ENCODE data around the gene TRIM56. TPM values are rescaled to one million over a fixed set of nuclear protein-coding genes. Genes with fewer than 3 reads are reported as not detected.
"Not testable (repeated sequence)": the region's sequence is repeated elsewhere in the genome, so short reads cannot be mapped to it uniquely, and the experiment has no call there.

Gene TRIM56
- total RNA-seq, 1 donor from 2014 or later: 6.3 TPM

DNA sequence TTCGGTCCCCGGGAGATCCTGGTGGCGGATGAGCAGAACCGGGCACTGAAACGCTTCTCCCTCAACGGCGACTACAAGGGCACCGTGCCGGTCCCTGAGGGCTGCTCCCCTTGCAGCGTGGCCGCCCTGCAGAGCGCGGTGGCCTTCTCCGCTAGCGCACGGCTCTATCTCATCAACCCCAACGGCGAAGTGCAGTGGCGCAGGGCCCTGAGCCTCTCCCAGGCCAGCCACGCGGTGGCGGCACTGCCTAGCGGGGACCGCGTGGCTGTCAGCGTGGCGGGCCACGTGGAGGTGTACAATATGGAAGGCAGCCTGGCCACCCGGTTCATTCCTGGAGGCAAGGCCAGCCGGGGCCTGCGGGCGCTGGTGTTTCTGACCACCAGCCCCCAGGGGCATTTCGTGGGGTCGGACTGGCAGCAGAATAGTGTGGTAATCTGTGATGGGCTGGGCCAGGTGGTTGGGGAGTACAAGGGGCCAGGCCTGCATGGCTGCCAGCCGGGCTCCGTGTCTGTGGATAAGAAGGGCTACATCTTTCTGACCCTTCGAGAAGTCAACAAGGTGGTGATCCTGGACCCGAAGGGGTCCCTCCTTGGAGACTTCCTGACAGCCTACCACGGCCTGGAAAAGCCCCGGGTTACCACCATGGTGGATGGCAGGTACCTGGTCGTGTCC lies 3.7 kb downstream of the TRIM56 start:
- Histone ChIP-seq H3K4me3 (ENCODE audit: low read length in 3 of 3) (no peak overlapping the region), H3K9ac (ENCODE audit: low read depth in 1 of 3, low read length in 3 of 3) (peak overlapping the region in 1 of 3 donors; percentile 33), H3K27ac (ENCODE audit: low read depth, low read length) (no peak overlapping the region), H3K4me1 (ENCODE audit: control insufficient read depth in 3 of 3, insufficient read depth in 3 of 3, low read length in 3 of 3) (peaks cover 17 to 28% (median 18%) of the 10 kb centered on the region in 3 donors), H3K9me3 (ENCODE audit: control insufficient read depth in 3 of 3, low read length in 3 of 3) (no peaks in the 10 kb centered on the region), H3K27me3 (ENCODE audit: control insufficient read depth in 3 of 3, insufficient read depth in 3 of 3, low read length in 3 of 3) (no peaks in the 10 kb centered on the region), H3K36me3 (ENCODE audit: control insufficient read depth in 3 of 3, insufficient read depth in 3 of 3, low read length in 3 of 3) (peaks cover 13 to 20% (median 16%) of the 10 kb centered on the region in 3 donors)

DNA sequence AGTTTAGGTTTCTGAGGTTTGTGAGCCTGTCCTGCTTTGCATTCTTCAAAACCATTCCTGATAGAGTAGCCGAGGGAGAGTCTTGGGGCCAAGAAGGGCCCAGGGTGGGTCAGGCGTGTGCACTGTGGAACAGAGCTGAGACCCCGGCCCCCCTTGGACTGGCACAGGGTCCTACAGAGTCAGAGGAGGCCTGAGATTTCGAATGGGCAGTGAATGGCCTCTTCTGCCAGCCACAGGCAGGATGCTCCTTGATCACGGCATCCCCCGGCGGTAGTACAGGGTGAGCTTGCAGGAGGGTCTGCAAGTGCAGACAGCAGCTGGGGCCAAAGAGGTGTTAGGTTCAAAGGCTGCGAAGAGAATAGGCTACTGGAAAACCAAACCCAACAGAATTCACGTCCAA lies 4.6 kb downstream of the TRIM56 start:
- H3K36me3 ChIP-seq (ENCODE audit: control insufficient read depth in 3 of 3, insufficient read depth in 3 of 3, low read length in 3 of 3): peaks cover 13 to 20% (median 16%) of the 10 kb centered on the region in 3 donors
- no peaks in the 10 kb centered on the region for H3K27me3 ChIP-seq (ENCODE audit: control insufficient read depth in 3 of 3, insufficient read depth in 3 of 3, low read length in 3 of 3)
- H3K9me3 ChIP-seq (ENCODE audit: control insufficient read depth in 3 of 3, low read length in 3 of 3): no peaks in the 10 kb centered on the region
- H3K27ac ChIP-seq (ENCODE audit: low read depth, low read length): no peak overlapping the region
- H3K4me3 ChIP-seq (ENCODE audit: low read length in 3 of 3): no peak overlapping the region
- peaks cover 14 to 23% (median 15%) of the 10 kb centered on the region in 3 donors for H3K4me1 ChIP-seq (ENCODE audit: control insufficient read depth in 3 of 3, insufficient read depth in 3 of 3, low read length in 3 of 3)
- H3K9ac ChIP-seq (ENCODE audit: low read depth in 1 of 3, low read length in 3 of 3): no peak overlapping the region

DNA sequence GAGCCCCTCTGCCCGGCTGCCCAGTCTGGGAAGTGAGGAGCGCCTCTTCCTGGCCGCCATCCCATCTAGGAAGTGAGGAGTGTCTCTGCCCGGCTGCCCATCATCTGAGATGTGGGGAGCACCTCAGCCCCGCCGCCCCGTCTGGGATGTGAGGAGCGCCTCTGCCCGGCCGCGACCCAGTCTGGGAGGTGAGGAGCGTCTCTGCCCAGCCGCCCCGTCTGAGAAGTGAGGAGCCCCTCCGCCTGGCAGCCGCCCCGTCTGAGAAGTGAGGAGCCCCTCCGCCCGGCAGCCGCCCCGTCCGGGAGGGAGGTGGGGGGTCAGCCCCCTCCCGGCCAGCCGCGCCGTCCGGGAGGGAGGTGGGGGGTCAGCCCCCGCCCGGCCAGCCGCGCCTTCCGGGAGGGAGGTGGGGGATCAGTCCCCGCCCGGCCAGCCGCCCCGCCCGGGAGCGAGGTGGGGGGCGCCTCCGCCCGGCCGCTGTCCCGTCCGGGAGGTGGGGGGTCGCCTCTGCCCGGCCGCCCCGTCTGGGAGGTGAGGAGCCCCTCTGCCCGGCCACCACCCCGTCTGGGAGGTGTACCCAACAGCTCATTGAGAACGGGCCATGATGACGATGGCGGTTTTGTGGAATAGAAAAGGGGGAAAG lies 7.1 kb downstream of the TRIM56 start:
- not testable (repeated sequence) for H3K4me1 ChIP-seq (ENCODE audit: control insufficient read depth in 3 of 3, insufficient read depth in 3 of 3, low read length in 3 of 3); H3K27me3 ChIP-seq (ENCODE audit: control insufficient read depth in 3 of 3, insufficient read depth in 3 of 3, low read length in 3 of 3); H3K9me3 ChIP-seq (ENCODE audit: control insufficient read depth in 3 of 3, low read length in 3 of 3); H3K9ac ChIP-seq (ENCODE audit: low read depth in 1 of 3, low read length in 3 of 3); H3K4me3 ChIP-seq (ENCODE audit: low read length in 3 of 3); H3K27ac ChIP-seq (ENCODE audit: low read depth, low read length)
- H3K36me3 ChIP-seq (ENCODE audit: control insufficient read depth in 3 of 3, insufficient read depth in 3 of 3, low read length in 3 of 3): peaks cover 7 to 20% (median 16%) of the 10 kb centered on the region in 3 donors

DNA sequence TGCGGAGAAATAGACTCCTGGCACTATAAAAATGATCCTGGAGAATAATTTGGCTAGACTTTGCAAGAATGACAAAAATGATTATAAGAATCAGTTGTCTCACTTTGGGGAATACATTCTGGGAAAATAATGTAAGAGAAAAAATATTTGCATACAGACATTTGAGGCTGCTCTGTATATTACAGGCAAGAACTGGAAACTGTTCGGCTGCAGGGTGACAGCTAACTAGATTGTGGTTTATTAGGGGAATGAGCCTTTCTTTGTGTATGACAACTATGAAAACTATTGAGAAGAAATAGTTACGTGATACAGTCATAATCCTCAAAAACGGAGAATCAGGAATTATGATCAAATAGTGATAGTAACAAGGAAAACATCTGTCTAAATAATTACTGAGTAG lies 8.6 kb downstream of the TRIM56 start:
- Histone ChIP-seq H3K9me3 (ENCODE audit: control insufficient read depth in 3 of 3, low read length in 3 of 3) (no peaks in the 10 kb centered on the region), H3K36me3 (ENCODE audit: control insufficient read depth in 3 of 3, insufficient read depth in 3 of 3, low read length in 3 of 3) (peaks cover 3 to 10% (median 5%) of the 10 kb centered on the region in 3 donors), H3K9ac (ENCODE audit: low read depth in 1 of 3, low read length in 3 of 3) (no peak overlapping the region), H3K27me3 (ENCODE audit: control insufficient read depth in 3 of 3, insufficient read depth in 3 of 3, low read length in 3 of 3) (no peaks in the 10 kb centered on the region), H3K27ac (ENCODE audit: low read depth, low read length) (no peak overlapping the region), H3K4me1 (ENCODE audit: control insufficient read depth in 3 of 3, insufficient read depth in 3 of 3, low read length in 3 of 3) (peaks cover 0 to under 1% (median 0%) of the 10 kb centered on the region in 3 donors), H3K4me3 (ENCODE audit: low read length in 3 of 3) (no peak overlapping the region)

DNA sequence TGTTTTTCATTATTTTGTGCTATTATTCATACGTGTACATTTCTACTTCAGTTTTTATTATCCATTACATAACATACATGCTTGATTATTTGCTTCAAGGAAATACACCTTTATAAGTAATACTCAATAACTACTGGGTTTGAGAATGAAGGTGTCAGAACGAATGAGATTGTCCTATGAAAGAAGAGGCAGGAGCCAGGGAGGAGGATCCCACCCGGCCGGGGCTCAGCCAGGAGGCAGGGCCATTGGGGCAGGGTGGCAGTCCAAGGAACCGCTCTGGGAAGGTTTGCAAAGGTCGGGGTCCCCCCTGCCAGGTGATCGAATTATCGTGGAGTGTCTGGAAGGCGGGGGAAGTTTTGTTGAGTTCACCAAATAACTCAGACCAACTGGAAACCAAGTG lies 9.1 kb downstream of the TRIM56 start:
- H3K4me1 ChIP-seq (ENCODE audit: control insufficient read depth in 3 of 3, insufficient read depth in 3 of 3, low read length in 3 of 3): peaks cover 1 to 5% (median 4%) of the 10 kb centered on the region in 3 donors
- no peak overlapping the region for H3K27ac ChIP-seq (ENCODE audit: low read depth, low read length)
- no peaks in the 10 kb centered on the region for H3K9me3 ChIP-seq (ENCODE audit: control insufficient read depth in 3 of 3, low read length in 3 of 3)
- H3K36me3 ChIP-seq (ENCODE audit: control insufficient read depth in 3 of 3, insufficient read depth in 3 of 3, low read length in 3 of 3): peaks cover 0 to 6% (median 3%) of the 10 kb centered on the region in 3 donors
- peak overlapping the region in 1 of 3 donors; percentile 40 for H3K9ac ChIP-seq (ENCODE audit: low read depth in 1 of 3, low read length in 3 of 3)
- no peak overlapping the region for H3K4me3 ChIP-seq (ENCODE audit: low read length in 3 of 3)
- no peaks in the 10 kb centered on the region for H3K27me3 ChIP-seq (ENCODE audit: control insufficient read depth in 3 of 3, insufficient read depth in 3 of 3, low read length in 3 of 3)

DNA sequence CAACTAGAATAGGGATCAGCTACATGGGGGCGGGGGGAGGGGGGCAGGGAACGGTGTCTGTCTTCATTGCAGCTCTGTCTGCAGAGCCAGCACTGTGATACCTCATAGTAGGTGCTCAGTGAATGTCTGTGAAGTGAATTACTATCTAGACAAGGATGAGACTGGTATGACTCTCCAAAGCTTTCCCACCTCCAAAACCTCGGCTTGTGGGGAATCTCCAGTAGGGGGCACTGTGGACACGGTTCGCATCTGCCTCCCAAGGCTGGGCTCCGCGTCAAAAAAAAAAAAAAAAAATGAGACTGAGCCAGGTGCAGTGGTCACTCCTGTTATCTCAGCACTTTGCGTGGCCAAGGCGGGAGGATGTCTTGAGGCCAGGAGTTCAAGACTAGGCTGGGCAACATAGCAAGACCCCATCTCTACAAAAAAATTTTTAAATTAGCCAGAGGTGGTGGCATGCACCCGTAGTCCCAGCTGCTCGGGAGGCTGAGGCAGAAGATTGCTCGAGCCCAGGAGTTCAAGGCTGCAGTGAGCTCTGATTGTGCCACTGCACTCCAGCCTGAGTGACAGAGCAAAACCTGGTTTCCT lies 9.6 kb downstream of the TRIM56 start:
- Histone ChIP-seq H3K4me1 (ENCODE audit: control insufficient read depth in 3 of 3, insufficient read depth in 3 of 3, low read length in 3 of 3) (peaks cover 6 to 10% (median 9%) of the 10 kb centered on the region in 3 donors), H3K9ac (ENCODE audit: low read depth in 1 of 3, low read length in 3 of 3) (peak overlapping the region in 1 of 3 donors; percentile 40), H3K4me3 (ENCODE audit: low read length in 3 of 3) (no peak overlapping the region), H3K27ac (ENCODE audit: low read depth, low read length) (no peak overlapping the region), H3K36me3 (ENCODE audit: control insufficient read depth in 3 of 3, insufficient read depth in 3 of 3, low read length in 3 of 3) (peaks cover 0 to 3% (median 2%) of the 10 kb centered on the region in 3 donors), H3K9me3 (ENCODE audit: control insufficient read depth in 3 of 3, low read length in 3 of 3) (no peaks in the 10 kb centered on the region), H3K27me3 (ENCODE audit: control insufficient read depth in 3 of 3, insufficient read depth in 3 of 3, low read length in 3 of 3) (no peaks in the 10 kb centered on the region)

DNA sequence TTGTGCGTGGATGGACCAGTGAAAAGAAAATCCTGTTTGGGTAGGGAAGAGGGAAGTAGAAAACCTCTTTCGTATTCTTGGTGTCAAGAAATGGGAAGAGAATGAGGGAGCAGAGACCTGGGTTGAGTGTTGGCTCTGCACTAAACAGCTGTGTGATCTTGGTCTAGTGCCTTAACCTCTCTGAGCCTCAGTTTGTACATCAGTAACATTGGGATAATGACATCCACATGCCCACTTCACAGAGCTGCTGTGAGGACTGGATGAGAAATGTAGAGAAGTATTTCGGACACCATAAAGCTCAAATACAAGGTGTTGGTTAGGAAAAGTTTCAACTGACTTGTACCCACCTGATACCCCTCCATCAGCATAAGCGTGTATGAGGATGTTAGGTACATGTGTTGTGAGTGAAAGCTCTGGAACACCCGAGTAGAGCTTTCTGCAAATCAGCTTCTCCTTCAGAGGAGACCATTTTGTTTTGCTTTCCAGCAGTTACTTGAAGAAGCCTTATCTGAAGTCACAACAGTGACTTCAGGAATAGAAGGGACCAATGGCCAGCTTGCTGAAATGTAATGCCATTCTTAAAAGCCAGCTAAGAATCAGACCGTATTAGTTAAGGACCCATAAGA lies 11.2 kb downstream of the TRIM56 start:
- Histone ChIP-seq H3K27me3 (ENCODE audit: control insufficient read depth in 3 of 3, insufficient read depth in 3 of 3, low read length in 3 of 3) (no peaks in the 10 kb centered on the region), H3K36me3 (ENCODE audit: control insufficient read depth in 3 of 3, insufficient read depth in 3 of 3, low read length in 3 of 3) (no peaks in the 10 kb centered on the region), H3K4me1 (ENCODE audit: control insufficient read depth in 3 of 3, insufficient read depth in 3 of 3, low read length in 3 of 3) (peaks cover 15 to 21% (median 19%) of the 10 kb centered on the region in 3 donors), H3K27ac (ENCODE audit: low read depth, low read length) (no peak overlapping the region), H3K9ac (ENCODE audit: low read depth in 1 of 3, low read length in 3 of 3) (no peak overlapping the region), H3K4me3 (ENCODE audit: low read length in 3 of 3) (no peak overlapping the region), H3K9me3 (ENCODE audit: control insufficient read depth in 3 of 3, low read length in 3 of 3) (no peaks in the 10 kb centered on the region)

DNA sequence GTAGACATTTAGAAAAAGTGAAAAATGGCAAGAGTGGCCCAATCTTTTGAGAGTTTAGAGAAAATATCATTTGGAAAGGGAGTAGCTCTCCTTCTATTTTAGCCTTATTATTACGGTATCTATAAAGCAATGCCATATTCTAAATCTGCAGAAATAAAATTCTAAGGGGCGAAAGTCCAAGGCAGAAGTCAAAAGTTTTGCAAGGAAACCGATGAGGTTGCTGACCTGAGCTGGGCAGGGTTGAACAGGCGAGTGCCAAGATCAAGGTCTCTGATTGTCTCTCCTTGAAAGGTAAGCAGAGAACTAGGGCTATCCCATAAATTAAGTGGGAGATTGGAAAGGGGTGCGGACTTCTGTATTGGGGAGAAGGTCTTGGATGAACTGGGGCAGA lies 11.7 kb downstream of the TRIM56 start:
- H3K9me3 ChIP-seq (ENCODE audit: control insufficient read depth in 3 of 3, low read length in 3 of 3): no peaks in the 10 kb centered on the region
- H3K4me1 ChIP-seq (ENCODE audit: control insufficient read depth in 3 of 3, insufficient read depth in 3 of 3, low read length in 3 of 3): peaks cover 15 to 21% (median 19%) of the 10 kb centered on the region in 3 donors
- H3K27ac ChIP-seq (ENCODE audit: low read depth, low read length): no peak overlapping the region
- no peak overlapping the region for H3K9ac ChIP-seq (ENCODE audit: low read depth in 1 of 3, low read length in 3 of 3)
- no peak overlapping the region for H3K4me3 ChIP-seq (ENCODE audit: low read length in 3 of 3)
- no peaks in the 10 kb centered on the region for H3K36me3 ChIP-seq (ENCODE audit: control insufficient read depth in 3 of 3, insufficient read depth in 3 of 3, low read length in 3 of 3)
- no peaks in the 10 kb centered on the region for H3K27me3 ChIP-seq (ENCODE audit: control insufficient read depth in 3 of 3, insufficient read depth in 3 of 3, low read length in 3 of 3)

DNA sequence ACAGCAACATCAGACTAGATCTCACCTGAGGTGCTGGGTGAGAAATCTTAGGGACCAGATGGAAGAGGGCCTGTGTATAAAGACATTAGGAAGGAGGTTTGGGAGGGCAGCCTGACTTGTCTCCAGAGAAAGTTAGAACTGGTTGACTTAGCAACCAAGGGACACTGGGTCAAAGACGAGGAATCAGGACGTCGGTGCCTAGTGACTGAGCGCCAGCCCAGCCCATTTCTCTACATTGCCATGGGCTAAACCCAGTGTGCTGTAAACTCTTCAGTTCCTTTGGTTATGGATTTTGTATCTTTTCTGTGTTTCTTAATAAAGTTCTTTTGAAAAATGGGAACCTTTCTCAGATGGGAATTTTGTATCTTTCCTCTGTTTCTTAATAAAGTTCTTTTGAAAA lies 12.3 kb downstream of the TRIM56 start:
- peaks cover 15 to 21% (median 19%) of the 10 kb centered on the region in 3 donors for H3K4me1 ChIP-seq (ENCODE audit: control insufficient read depth in 3 of 3, insufficient read depth in 3 of 3, low read length in 3 of 3)
- H3K9ac ChIP-seq (ENCODE audit: low read depth in 1 of 3, low read length in 3 of 3): no peak overlapping the region
- no peaks in the 10 kb centered on the region for H3K9me3 ChIP-seq (ENCODE audit: control insufficient read depth in 3 of 3, low read length in 3 of 3)
- no peak overlapping the region for H3K27ac ChIP-seq (ENCODE audit: low read depth, low read length)
- no peak overlapping the region for H3K4me3 ChIP-seq (ENCODE audit: low read length in 3 of 3)
- H3K27me3 ChIP-seq (ENCODE audit: control insufficient read depth in 3 of 3, insufficient read depth in 3 of 3, low read length in 3 of 3): no peaks in the 10 kb centered on the region
- no peaks in the 10 kb centered on the region for H3K36me3 ChIP-seq (ENCODE audit: control insufficient read depth in 3 of 3, insufficient read depth in 3 of 3, low read length in 3 of 3)
